H1 (cell line): ENCODE measurements around the gene ITGB1BP1. TPM values are rescaled to one million over a fixed set of nuclear protein-coding genes. Genes with fewer than 3 reads are reported as not detected.

Source experiments
- CTCF ChIA-PET: fragments of 300-600 bp; sonication (Branson Sonifier 250); formaldehyde crosslinking; loops from one replicate; lab custom pipeline; 2021; ENCODE audit not compliant: partially characterized antibody; lab: Charles Lee
- POLR2A ChIA-PET: fragments of 300-600 bp; sonication (Branson Sonifier 250); formaldehyde crosslinking; loops from one replicate; lab custom pipeline; 2021; ENCODE audit warnings: inconsistent platforms; ENCODE audit not compliant: partially characterized antibody; lab: Charles Lee
- DNase-seq, 2 experiments: peaks; one replicate each; pipeline versions ENCODE4 v3.0.0 to v3.0.0-alpha.2; 2010 to 2022; ENCODE audit warnings: low spot score in 2 of 2, low read depth in 1 of 2, mixed read lengths in 1 of 2
- FAIRE-seq: peaks from 2 replicates; lab custom pipeline; 2011; peaks lifted over from hg19 to GRCh38; lab: Jason Lieb, UNC
- H2AFZ ChIP-seq: 2 replicates; pipeline ENCODE4 v1.8.1; 2012; ENCODE audit warnings: low read length, inconsistent platforms
- H2AK5ac ChIP-seq: 2 replicates; pipeline ENCODE4 v1.6.1; 2013; ENCODE audit warnings: low read depth, low read length
- H2BK120ac ChIP-seq: replicated peaks from 2 replicates; pipeline ENCODE3; 2013; ENCODE audit warnings: low read depth, low read length, inconsistent platforms
- H2BK12ac ChIP-seq: 2 replicates; pipeline ENCODE4 v1.6.1; 2013; ENCODE audit warnings: low read depth, low read length
- H2BK15ac ChIP-seq: 2 replicates; pipeline ENCODE4 v1.6.1; 2013; ENCODE audit warnings: low read length
- H2BK20ac ChIP-seq: 2 replicates; pipeline ENCODE4 v1.6.1; 2013; ENCODE audit warnings: low read length
- H2BK5ac ChIP-seq: 2 replicates; pipeline ENCODE4 v1.6.1; 2013; ENCODE audit warnings: low read depth, low read length
- H3K14ac ChIP-seq: 2 replicates; pipeline ENCODE4 v1.6.1; 2013; ENCODE audit warnings: inconsistent platforms; ENCODE audit not compliant: insufficient read length
- H3K18ac ChIP-seq: 2 replicates; pipeline ENCODE4 v1.6.1; 2013; ENCODE audit warnings: low read length; ENCODE audit errors: extremely low read depth
- H3K23ac ChIP-seq: 2 replicates; pipeline ENCODE4 v1.6.1; 2013; ENCODE audit warnings: inconsistent platforms; ENCODE audit not compliant: insufficient read length
- H3K23me2 ChIP-seq: 2 replicates; pipeline ENCODE4 v1.6.1; 2013; ENCODE audit warnings: low read depth, low read length
- H3K27ac ChIP-seq: 2 replicates; pipeline ENCODE4 v1.6.1; 2011; ENCODE audit warnings: low read depth, low read length, inconsistent platforms
- H3K27me3 ChIP-seq, 4 experiments: replicated peaks in 1 of 4; 1 replicate in 1 of 4; 2 replicates in 3 of 4; pipeline versions ENCODE4 v1.6.1 to v1.8.1; 2011 to 2013; ENCODE audit warnings: low read length in 3 of 4, mild to moderate bottlenecking in 3 of 4, inconsistent platforms in 2 of 4, mixed read lengths in 2 of 4, moderate library complexity in 1 of 4; ENCODE audit not compliant: control insufficient read depth in 3 of 4, insufficient read depth in 3 of 4; ENCODE audit errors: extremely low read depth in 1 of 4
- H3K36me3 ChIP-seq, 4 experiments: 2 replicates each; pipeline versions ENCODE4 v1.6.1 to v1.8.1; 2011 to 2013; ENCODE audit warnings: mild to moderate bottlenecking in 4 of 4, low read length in 3 of 4, moderate library complexity in 2 of 4, control low read depth in 1 of 4, inconsistent platforms in 1 of 4; ENCODE audit not compliant: insufficient read depth in 4 of 4, control insufficient read depth in 2 of 4
- H3K4ac ChIP-seq: replicated peaks from 2 replicates; pipeline ENCODE3; 2013; ENCODE audit warnings: low read length, low read depth, mixed read lengths, inconsistent platforms; ENCODE audit not compliant: insufficient read length
- H3K4me1 ChIP-seq, 4 experiments: replicated peaks in 1 of 4; 1 replicate in 1 of 4; 2 replicates in 3 of 4; pipeline versions ENCODE4 v1.6.1 to v1.8.1; 2011 to 2013; ENCODE audit warnings: low read length in 3 of 4, inconsistent platforms in 2 of 4, mixed read lengths in 1 of 4; ENCODE audit not compliant: insufficient read depth in 4 of 4, control insufficient read depth in 3 of 4
- H3K4me2 ChIP-seq, 2 experiments: 2 replicates each; pipeline versions ENCODE4 v1.6.1 to v1.8.1; 2011 to 2013; ENCODE audit warnings: low read depth in 2 of 2, low read length in 2 of 2, control low read depth in 1 of 2, inconsistent platforms in 1 of 2, mild to moderate bottlenecking in 1 of 2; ENCODE audit not compliant: insufficient read depth in 1 of 2
- H3K4me3 ChIP-seq, 4 experiments: fragments of 200-600, 300-600 bp in 1 of 4; sonication (generic), shearing (Covaris generic), sonication (Bioruptor Twin) in 1 of 4; 2 replicates each; pipeline versions ENCODE4 v1.5.1 to v1.8.1; 2011 to 2016; ENCODE audit warnings: low read length in 4 of 4, low read depth in 3 of 4, control low read depth in 2 of 4, inconsistent platforms in 2 of 4, mild to moderate bottlenecking in 2 of 4, mixed read lengths in 1 of 4, moderate library complexity in 1 of 4; ENCODE audit not compliant: insufficient read depth in 2 of 4; ENCODE audit errors: extremely low read depth in 1 of 4
- H3K56ac ChIP-seq: replicated peaks from 2 replicates; pipeline ENCODE3; 2013; ENCODE audit warnings: low read depth, mild to moderate bottlenecking, mixed read lengths, low read length, inconsistent platforms; ENCODE audit not compliant: insufficient read length
- H3K79me1 ChIP-seq: 2 replicates; pipeline ENCODE4 v1.6.1; 2013; ENCODE audit warnings: low read depth, low read length, control low read depth
- H3K79me2 ChIP-seq, 2 experiments: 2 replicates each; pipeline versions ENCODE4 v1.6.1 to v1.8.1; 2012 to 2013; ENCODE audit warnings: low read length in 2 of 2, mild to moderate bottlenecking in 2 of 2, inconsistent platforms in 1 of 2; ENCODE audit not compliant: insufficient read depth in 2 of 2, control insufficient read depth in 1 of 2
- H3K9ac ChIP-seq, 4 experiments: replicated peaks in 1 of 4; 1 replicate in 1 of 4; 2 replicates in 3 of 4; pipeline versions ENCODE4 v1.6.1 to v1.8.1; 2011 to 2013; ENCODE audit warnings: low read depth in 3 of 4, low read length in 3 of 4, control low read depth in 2 of 4, mild to moderate bottlenecking in 2 of 4, moderate library complexity in 2 of 4, inconsistent platforms in 1 of 4; ENCODE audit errors: extremely low read depth in 1 of 4
- H3K9me3 ChIP-seq, 2 experiments: 2 replicates each; pipeline versions ENCODE4 v1.6.1 to v1.8.1; 2012 to 2013; ENCODE audit warnings: mild to moderate bottlenecking in 2 of 2, moderate library complexity in 2 of 2, control low read depth in 1 of 2, inconsistent platforms in 1 of 2, low read depth in 1 of 2, low read length in 1 of 2, mixed read lengths in 1 of 2; ENCODE audit not compliant: insufficient read depth in 2 of 2
- H4K20me1 ChIP-seq, 2 experiments: replicated peaks in 1 of 2; 2 replicates each; pipeline versions ENCODE3 to v1.8.1; 2011 to 2013; ENCODE audit warnings: inconsistent platforms in 2 of 2, low read length in 2 of 2, mild to moderate bottlenecking in 1 of 2; ENCODE audit not compliant: insufficient read depth in 2 of 2, control insufficient read depth in 1 of 2
- H4K5ac ChIP-seq: 2 replicates; pipeline ENCODE4 v1.6.1; 2013; ENCODE audit warnings: low read length, low read depth, mixed read lengths, inconsistent platforms; ENCODE audit not compliant: insufficient read length
- H4K8ac ChIP-seq: 2 replicates; pipeline ENCODE4 v1.8.0; 2013; ENCODE audit warnings: mild to moderate bottlenecking, moderate library complexity, low read length, inconsistent platforms; ENCODE audit not compliant: insufficient read depth; ENCODE audit errors: extremely low read depth
- H4K91ac ChIP-seq: replicated peaks from 2 replicates; pipeline ENCODE3; 2013; ENCODE audit warnings: low read length, mixed read lengths, inconsistent platforms; ENCODE audit not compliant: insufficient read length
- BRCA1 ChIP-seq: IDR thresholded peaks from 2 replicates; pipeline ENCODE4 v1.6.1; 2012; ENCODE audit warnings: low read depth, low read length, improper control_type of control experiment
- GABPA ChIP-seq: IDR thresholded peaks from 2 replicates; pipeline ENCODE4 v1.6.1; 2011; ENCODE audit warnings: mild to moderate bottlenecking, low read length, moderate library complexity, borderline replicate concordance; ENCODE audit not compliant: insufficient read depth
- GTF2F1 ChIP-seq: IDR thresholded peaks from 2 replicates; pipeline ENCODE4 v1.6.1; 2012; ENCODE audit warnings: low read depth, low read length, improper control_type of control experiment, borderline replicate concordance
- RFX5 ChIP-seq: IDR thresholded peaks from 2 replicates; pipeline ENCODE4 v1.6.1; 2011; ENCODE audit warnings: low read depth, low read length, improper control_type of control experiment, borderline replicate concordance
- WGBS, 2 experiments: shearing (Covaris generic) in 1 of 2; methylation state at CpG; one replicate each; pipeline versions ENCODE4 v1.1.6 to v1.1.7; 2013 to 2015; ENCODE audit warnings: low lambda C conversion rate in 2 of 2, mixed read lengths in 2 of 2, inconsistent platforms in 1 of 2, low coverage in 1 of 2, missing lambda C conversion rate in 1 of 2; ENCODE audit not compliant: insufficient replicate concordance in 2 of 2, insufficient coverage in 1 of 2, insufficient read length in 1 of 2; ENCODE audit errors: extremely low coverage in 1 of 2, missing lambda C conversion rate in 1 of 2; 5-methylcytosine and 5-hydroxymethylcytosine counted together
- polyA plus RNA-seq, 7 experiments: library from polyadenylated mRNA; depleted of rRNA in 3 of 7; stranded (reverse) in 5 of 7; unstranded in 2 of 7; fragments of >200 nt in 5 of 7; fragments of 200-250 nt in 2 of 7; gene quantifications; 1 replicate in 5 of 7; 2 replicates in 1 of 7; 4 replicates in 1 of 7; pipeline versions ENCODE4 v1.2.1 to v1.2.3, GENCODE V29; 2011 to 2013; ENCODE audit warnings: missing spikeins in 2 of 7, mixed read lengths in 2 of 7
- total RNA-seq: library from RNA; stranded (reverse); fragmentation: NEBNext Ultra II Directional; extraction: Animal tissue kit (Norgen Biotek cat#: 25700); gene quantifications from 2 replicates; pipeline ENCODE4 v1.2.1, GENCODE V29; 2021

ITGB1BP1 gene
- total and polyA plus RNA-seq, 2 of the 8 experiments (the other 6 are each of a cell fraction or from before 2014, with no cell fraction given), result 16.1 to 45.4 TPM

DNA sequence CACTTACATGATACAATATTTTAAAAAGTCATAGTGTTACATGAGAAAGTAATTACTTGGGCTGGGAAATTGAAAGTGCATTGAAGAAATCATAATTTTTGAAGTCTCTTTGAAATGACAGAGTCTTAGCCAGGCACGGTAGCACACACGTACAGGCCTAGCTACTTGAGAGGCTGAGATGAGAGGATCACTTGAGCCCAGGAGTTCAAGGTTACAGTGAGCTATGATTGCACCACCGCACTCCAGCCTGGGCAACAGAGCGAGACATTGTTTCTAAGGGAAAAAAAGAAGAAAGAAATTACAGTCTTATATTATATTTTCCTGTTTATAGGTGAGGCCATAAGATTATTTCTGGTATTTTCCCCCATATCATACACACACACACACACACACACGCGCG, 41.8 kb upstream of the ITGB1BP1 start:
- Histone ChIP-seq H2BK20ac (no peak overlapping the region), H3K9me3 (no peaks in the 10 kb centered on the region), H3K36me3 (peaks cover 2 to 59% (median 23%) of the 10 kb centered on the region in 4 experiments; a peak in 6 of 8 replicates), H3K4me1 (no peaks in the 10 kb centered on the region), H3K14ac (no peak overlapping the region), H2BK15ac (no peak overlapping the region), H3K56ac (no peak overlapping the region), H4K8ac (no peak overlapping the region), H2BK120ac (no peak overlapping the region), H3K23ac (no peak overlapping the region), H2AFZ (no peak overlapping the region), H4K91ac (no peak overlapping the region), H3K9ac (no peak overlapping the region), H2BK5ac (no peak overlapping the region), H2BK12ac (no peak overlapping the region), H3K79me2 (no peaks in the 10 kb centered on the region), H3K18ac (no peak overlapping the region), H3K27me3 (no peaks in the 10 kb centered on the region), H3K4me2 (no peak overlapping the region), H3K4me3 (no peak overlapping the region), H3K23me2 (no peaks in the 10 kb centered on the region), H4K5ac (no peak overlapping the region), H3K27ac (no peak overlapping the region), H4K20me1 (peaks cover 2 to 6% of the 10 kb centered on the region in 2 experiments), H3K4ac (no peak overlapping the region), H3K79me1 (no peaks in the 10 kb centered on the region), H2AK5ac (no peak overlapping the region)
- FAIRE-seq (no peak), DNase-seq (no peak)
- 86% methylated on average over 7 of the region's 7 CpGs; no CpG with 5 or more reads in 1 of the 2 experiments for WGBS, 2 experiments
- ChIA-PET POLR2A (no interaction called here), CTCF (interaction anchor here (1.4 kb wide), 1 partner anchor 10 kb away, joined by 4 read pairs; no protein-coding TSS in a partner anchor)
- TF ChIP-seq GABPA (no peak), BRCA1 (no peak), GTF2F1 (no peak), RFX5 (no peak)
